H1 (cell line): ENCODE results near the gene AGPS. TPM values are rescaled to one million over a fixed set of nuclear protein-coding genes. Genes with fewer than 3 reads are reported as not detected.

ENCODE experiments used
- CTCF ChIA-PET: fragments of 300-600 bp; sonication (Branson Sonifier 250); formaldehyde crosslinking; loops from one replicate; lab custom pipeline; 2021; ENCODE audit not compliant: partially characterized antibody; lab: Charles Lee
- POLR2A ChIA-PET: fragments of 300-600 bp; sonication (Branson Sonifier 250); formaldehyde crosslinking; loops from one replicate; lab custom pipeline; 2021; ENCODE audit warnings: inconsistent platforms; ENCODE audit not compliant: partially characterized antibody; lab: Charles Lee
- DNase-seq, 2 experiments: peaks; one replicate each; pipeline versions ENCODE4 v3.0.0 to v3.0.0-alpha.2; 2010 to 2022; ENCODE audit warnings: low spot score in 2 of 2, low read depth in 1 of 2, mixed read lengths in 1 of 2
- FAIRE-seq: peaks from 2 replicates; lab custom pipeline; 2011; peaks lifted over from hg19 to GRCh38; lab: Jason Lieb, UNC
- H2AFZ ChIP-seq: 2 replicates; pipeline ENCODE4 v1.8.1; 2012; ENCODE audit warnings: low read length, inconsistent platforms
- H2AK5ac ChIP-seq: 2 replicates; pipeline ENCODE4 v1.6.1; 2013; ENCODE audit warnings: low read depth, low read length
- H2BK120ac ChIP-seq: replicated peaks from 2 replicates; pipeline ENCODE3; 2013; ENCODE audit warnings: low read depth, low read length, inconsistent platforms
- H2BK12ac ChIP-seq: 2 replicates; pipeline ENCODE4 v1.6.1; 2013; ENCODE audit warnings: low read depth, low read length
- H2BK15ac ChIP-seq: 2 replicates; pipeline ENCODE4 v1.6.1; 2013; ENCODE audit warnings: low read length
- H2BK20ac ChIP-seq: 2 replicates; pipeline ENCODE4 v1.6.1; 2013; ENCODE audit warnings: low read length
- H2BK5ac ChIP-seq: 2 replicates; pipeline ENCODE4 v1.6.1; 2013; ENCODE audit warnings: low read depth, low read length
- H3K14ac ChIP-seq: 2 replicates; pipeline ENCODE4 v1.6.1; 2013; ENCODE audit warnings: inconsistent platforms; ENCODE audit not compliant: insufficient read length
- H3K18ac ChIP-seq: 2 replicates; pipeline ENCODE4 v1.6.1; 2013; ENCODE audit warnings: low read length; ENCODE audit errors: extremely low read depth
- H3K23ac ChIP-seq: 2 replicates; pipeline ENCODE4 v1.6.1; 2013; ENCODE audit warnings: inconsistent platforms; ENCODE audit not compliant: insufficient read length
- H3K23me2 ChIP-seq: 2 replicates; pipeline ENCODE4 v1.6.1; 2013; ENCODE audit warnings: low read depth, low read length
- H3K27ac ChIP-seq: 2 replicates; pipeline ENCODE4 v1.6.1; 2011; ENCODE audit warnings: low read depth, low read length, inconsistent platforms
- H3K27me3 ChIP-seq, 4 experiments: replicated peaks in 1 of 4; 1 replicate in 1 of 4; 2 replicates in 3 of 4; pipeline versions ENCODE4 v1.6.1 to v1.8.1; 2011 to 2013; ENCODE audit warnings: low read length in 3 of 4, mild to moderate bottlenecking in 3 of 4, inconsistent platforms in 2 of 4, mixed read lengths in 2 of 4, moderate library complexity in 1 of 4; ENCODE audit not compliant: control insufficient read depth in 3 of 4, insufficient read depth in 3 of 4; ENCODE audit errors: extremely low read depth in 1 of 4
- H3K36me3 ChIP-seq, 4 experiments: 2 replicates each; pipeline versions ENCODE4 v1.6.1 to v1.8.1; 2011 to 2013; ENCODE audit warnings: mild to moderate bottlenecking in 4 of 4, low read length in 3 of 4, moderate library complexity in 2 of 4, control low read depth in 1 of 4, inconsistent platforms in 1 of 4; ENCODE audit not compliant: insufficient read depth in 4 of 4, control insufficient read depth in 2 of 4
- H3K4ac ChIP-seq: replicated peaks from 2 replicates; pipeline ENCODE3; 2013; ENCODE audit warnings: low read length, low read depth, mixed read lengths, inconsistent platforms; ENCODE audit not compliant: insufficient read length
- H3K4me1 ChIP-seq, 4 experiments: replicated peaks in 1 of 4; 1 replicate in 1 of 4; 2 replicates in 3 of 4; pipeline versions ENCODE4 v1.6.1 to v1.8.1; 2011 to 2013; ENCODE audit warnings: low read length in 3 of 4, inconsistent platforms in 2 of 4, mixed read lengths in 1 of 4; ENCODE audit not compliant: insufficient read depth in 4 of 4, control insufficient read depth in 3 of 4
- H3K4me2 ChIP-seq, 2 experiments: 2 replicates each; pipeline versions ENCODE4 v1.6.1 to v1.8.1; 2011 to 2013; ENCODE audit warnings: low read depth in 2 of 2, low read length in 2 of 2, control low read depth in 1 of 2, inconsistent platforms in 1 of 2, mild to moderate bottlenecking in 1 of 2; ENCODE audit not compliant: insufficient read depth in 1 of 2
- H3K4me3 ChIP-seq, 4 experiments: fragments of 200-600, 300-600 bp in 1 of 4; sonication (generic), shearing (Covaris generic), sonication (Bioruptor Twin) in 1 of 4; 2 replicates each; pipeline versions ENCODE4 v1.5.1 to v1.8.1; 2011 to 2016; ENCODE audit warnings: low read length in 4 of 4, low read depth in 3 of 4, control low read depth in 2 of 4, inconsistent platforms in 2 of 4, mild to moderate bottlenecking in 2 of 4, mixed read lengths in 1 of 4, moderate library complexity in 1 of 4; ENCODE audit not compliant: insufficient read depth in 2 of 4; ENCODE audit errors: extremely low read depth in 1 of 4
- H3K56ac ChIP-seq: replicated peaks from 2 replicates; pipeline ENCODE3; 2013; ENCODE audit warnings: low read depth, mild to moderate bottlenecking, mixed read lengths, low read length, inconsistent platforms; ENCODE audit not compliant: insufficient read length
- H3K79me1 ChIP-seq: 2 replicates; pipeline ENCODE4 v1.6.1; 2013; ENCODE audit warnings: low read depth, low read length, control low read depth
- H3K79me2 ChIP-seq, 2 experiments: 2 replicates each; pipeline versions ENCODE4 v1.6.1 to v1.8.1; 2012 to 2013; ENCODE audit warnings: low read length in 2 of 2, mild to moderate bottlenecking in 2 of 2, inconsistent platforms in 1 of 2; ENCODE audit not compliant: insufficient read depth in 2 of 2, control insufficient read depth in 1 of 2
- H3K9ac ChIP-seq, 4 experiments: replicated peaks in 1 of 4; 1 replicate in 1 of 4; 2 replicates in 3 of 4; pipeline versions ENCODE4 v1.6.1 to v1.8.1; 2011 to 2013; ENCODE audit warnings: low read depth in 3 of 4, low read length in 3 of 4, control low read depth in 2 of 4, mild to moderate bottlenecking in 2 of 4, moderate library complexity in 2 of 4, inconsistent platforms in 1 of 4; ENCODE audit errors: extremely low read depth in 1 of 4
- H3K9me3 ChIP-seq, 2 experiments: 2 replicates each; pipeline versions ENCODE4 v1.6.1 to v1.8.1; 2012 to 2013; ENCODE audit warnings: mild to moderate bottlenecking in 2 of 2, moderate library complexity in 2 of 2, control low read depth in 1 of 2, inconsistent platforms in 1 of 2, low read depth in 1 of 2, low read length in 1 of 2, mixed read lengths in 1 of 2; ENCODE audit not compliant: insufficient read depth in 2 of 2
- H4K20me1 ChIP-seq, 2 experiments: replicated peaks in 1 of 2; 2 replicates each; pipeline versions ENCODE3 to v1.8.1; 2011 to 2013; ENCODE audit warnings: inconsistent platforms in 2 of 2, low read length in 2 of 2, mild to moderate bottlenecking in 1 of 2; ENCODE audit not compliant: insufficient read depth in 2 of 2, control insufficient read depth in 1 of 2
- H4K5ac ChIP-seq: 2 replicates; pipeline ENCODE4 v1.6.1; 2013; ENCODE audit warnings: low read length, low read depth, mixed read lengths, inconsistent platforms; ENCODE audit not compliant: insufficient read length
- H4K8ac ChIP-seq: 2 replicates; pipeline ENCODE4 v1.8.0; 2013; ENCODE audit warnings: mild to moderate bottlenecking, moderate library complexity, low read length, inconsistent platforms; ENCODE audit not compliant: insufficient read depth; ENCODE audit errors: extremely low read depth
- H4K91ac ChIP-seq: replicated peaks from 2 replicates; pipeline ENCODE3; 2013; ENCODE audit warnings: low read length, mixed read lengths, inconsistent platforms; ENCODE audit not compliant: insufficient read length
- ASH2L ChIP-seq: fragments of 200-600, 300-600 bp; sonication (generic); IDR thresholded peaks from one replicate; pipeline ENCODE4 v1.7.1; 2017; ENCODE audit warnings: low read length
- ATF3 ChIP-seq: IDR thresholded peaks from 2 replicates; pipeline ENCODE4 v1.6.1; 2011; ENCODE audit warnings: low read depth, mild to moderate bottlenecking, low read length; ENCODE audit not compliant: insufficient read depth
- CBX5 ChIP-seq: fragments of 300-800, 300-1000 bp; sonication (generic); IDR thresholded peaks from 2 replicates; pipeline ENCODE4 v1.7.1; 2016; ENCODE audit warnings: antibody characterized with exemption, low read length, low read depth
- FOSL1 ChIP-seq: IDR thresholded peaks from 2 replicates; pipeline ENCODE4 v1.6.1; 2011; ENCODE audit warnings: mild to moderate bottlenecking, low read depth, low read length, moderate library complexity; ENCODE audit not compliant: insufficient read depth
- GTF2F1 ChIP-seq: IDR thresholded peaks from 2 replicates; pipeline ENCODE4 v1.6.1; 2012; ENCODE audit warnings: low read depth, low read length, improper control_type of control experiment, borderline replicate concordance
- POU5F1 ChIP-seq: IDR thresholded peaks from 2 replicates; pipeline ENCODE4 v1.6.1; 2011; ENCODE audit warnings: low read depth, mild to moderate bottlenecking, low read length, moderate library complexity
- RAD21 ChIP-seq, 2 experiments: IDR thresholded peaks in 1 of 2; conservative IDR thresholded peaks in 1 of 2; 2 replicates each; pipeline ENCODE4 v1.6.1; 2011; ENCODE audit warnings: low read depth in 2 of 2, low read length in 2 of 2, improper control_type of control experiment in 1 of 2, inconsistent platforms in 1 of 2, mild to moderate bottlenecking in 1 of 2, moderate library complexity in 1 of 2
- RBBP5 ChIP-seq: IDR thresholded peaks from 2 replicates; pipeline ENCODE4 v1.7.1; 2012; ENCODE audit warnings: low read depth, mild to moderate bottlenecking, inconsistent platforms, low read length, moderate library complexity, borderline replicate concordance
- RFX5 ChIP-seq: IDR thresholded peaks from 2 replicates; pipeline ENCODE4 v1.6.1; 2011; ENCODE audit warnings: low read depth, low read length, improper control_type of control experiment, borderline replicate concordance
- SRF ChIP-seq: IDR thresholded peaks from 2 replicates; pipeline ENCODE4 v1.6.1; 2011; ENCODE audit warnings: mild to moderate bottlenecking, low read depth, low read length, moderate library complexity
- ZNF274 ChIP-seq: IDR thresholded peaks from 2 replicates; pipeline ENCODE4 v1.7.0; 2012; ENCODE audit warnings: low read length, borderline replicate concordance; ENCODE audit errors: extremely low read depth
- WGBS, 2 experiments: shearing (Covaris generic) in 1 of 2; methylation state at CpG; one replicate each; pipeline versions ENCODE4 v1.1.6 to v1.1.7; 2013 to 2015; ENCODE audit warnings: low lambda C conversion rate in 2 of 2, mixed read lengths in 2 of 2, inconsistent platforms in 1 of 2, low coverage in 1 of 2, missing lambda C conversion rate in 1 of 2; ENCODE audit not compliant: insufficient replicate concordance in 2 of 2, insufficient coverage in 1 of 2, insufficient read length in 1 of 2; ENCODE audit errors: extremely low coverage in 1 of 2, missing lambda C conversion rate in 1 of 2; 5-methylcytosine and 5-hydroxymethylcytosine counted together
- polyA plus RNA-seq, 7 experiments: library from polyadenylated mRNA; depleted of rRNA in 3 of 7; stranded (reverse) in 5 of 7; unstranded in 2 of 7; fragments of >200 nt in 5 of 7; fragments of 200-250 nt in 2 of 7; gene quantifications; 1 replicate in 5 of 7; 2 replicates in 1 of 7; 4 replicates in 1 of 7; pipeline versions ENCODE4 v1.2.1 to v1.2.3, GENCODE V29; 2011 to 2013; ENCODE audit warnings: missing spikeins in 2 of 7, mixed read lengths in 2 of 7
- total RNA-seq: library from RNA; stranded (reverse); fragmentation: NEBNext Ultra II Directional; extraction: Animal tissue kit (Norgen Biotek cat#: 25700); gene quantifications from 2 replicates; pipeline ENCODE4 v1.2.1, GENCODE V29; 2021
- TF ChIP-seq, protein P1 (sequence below): IDR thresholded peaks from 2 replicates; pipeline ENCODE4 v1.6.1; 2012; ENCODE audit warnings: inconsistent platforms

AGPS gene
- total and polyA plus RNA-seq, 2 of the 8 experiments (the other 6 are each of a cell fraction or from before 2014, with no cell fraction given) = 7.3 to 57.8 TPM

DNA sequence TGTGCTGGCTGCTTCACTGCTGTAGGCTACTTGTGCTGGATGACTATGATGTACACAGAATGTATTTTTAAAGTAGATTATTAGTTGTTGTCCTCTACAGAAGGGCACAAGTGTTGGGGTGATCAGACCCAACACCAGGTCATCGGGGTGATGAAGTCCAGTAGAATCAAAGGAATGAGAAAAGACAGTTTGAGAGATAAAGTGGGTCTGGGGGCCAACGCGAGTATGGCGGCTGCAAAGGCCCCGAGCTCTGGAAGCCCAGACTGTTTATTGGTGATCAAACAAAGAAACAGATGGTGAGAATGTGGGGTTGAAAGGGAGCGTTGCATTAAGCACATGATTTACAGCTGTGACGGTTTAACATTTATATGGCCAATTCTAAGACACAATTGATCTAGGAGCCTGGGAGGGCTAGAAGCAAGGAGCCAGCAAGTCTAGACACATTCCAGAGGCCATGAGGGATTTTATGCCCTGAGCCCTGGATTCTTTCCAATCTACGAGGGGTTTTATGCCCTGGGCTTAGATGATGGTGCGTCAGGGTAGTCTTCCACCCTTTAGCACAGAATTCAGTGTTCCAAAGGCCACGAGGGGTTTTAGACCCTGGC is 153.5 kb downstream of the AGPS start:
- H2BK20ac ChIP-seq = no peak overlapping the region
- peaks cover 16 to 17% of the 10 kb centered on the region in 2 experiments for H3K9me3 ChIP-seq
- H4K91ac ChIP-seq = no peak overlapping the region
- no peak overlapping the region for H3K9ac ChIP-seq
- H2AFZ ChIP-seq = no peak overlapping the region
- H2AK5ac ChIP-seq = no peak overlapping the region; the same call in 1 of the 2 replicates
- H3K4me3 ChIP-seq = no peak overlapping the region
- no peak overlapping the region for H2BK15ac ChIP-seq
- DNase-seq (no peak), FAIRE-seq (no peak)
- no peak overlapping the region for H2BK120ac ChIP-seq
- no peak overlapping the region for H3K4me2 ChIP-seq
- no peak overlapping the region for H4K5ac ChIP-seq
- H3K36me3 ChIP-seq = no peaks in the 10 kb centered on the region; a peak in 1 of 8 replicates
- H4K8ac ChIP-seq = no peak overlapping the region
- WGBS, 2 experiments = 93% methylated on average over 9 of the region's 10 CpGs; no CpG with 5 or more reads in 1 of the 2 experiments
- no peak overlapping the region for H2BK12ac ChIP-seq
- H3K18ac ChIP-seq = no peak overlapping the region
- no peak overlapping the region for H3K23ac ChIP-seq
- H3K4ac ChIP-seq = no peak overlapping the region
- H4K20me1 ChIP-seq = no peaks in the 10 kb centered on the region
- POLR2A ChIA-PET = no interaction called here
- no peaks in the 10 kb centered on the region for H3K79me1 ChIP-seq
- H3K27ac ChIP-seq = no peak overlapping the region
- no peaks in the 10 kb centered on the region for H3K79me2 ChIP-seq
- no peaks in the 10 kb centered on the region for H3K23me2 ChIP-seq
- no peak overlapping the region for H3K14ac ChIP-seq
- H3K4me1 ChIP-seq = no peaks in the 10 kb centered on the region
- no peak overlapping the region for H3K56ac ChIP-seq
- H2BK5ac ChIP-seq = no peak overlapping the region
- no peaks in the 10 kb centered on the region for H3K27me3 ChIP-seq
- CTCF ChIA-PET = no interaction called here
- TF ChIP-seq RFX5 (no peak), SRF (no peak), ATF3 (no peak), POU5F1 (no peak), RBBP5 (no peak), CBX5 (no peak), ZNF274 (no peak), FOSL1 (no peak), RAD21 (IDR thresholded peaks at IDR 0.05 in 1 of 2, conservative IDR thresholded peaks at IDR 0.05 in 1 of 2; ENCODE audit: low read depth in 2 of 2, low read length in 2 of 2) (no peak), ASH2L (no peak), GTF2F1 (no peak)
- TF ChIP-seq, protein P1, sequence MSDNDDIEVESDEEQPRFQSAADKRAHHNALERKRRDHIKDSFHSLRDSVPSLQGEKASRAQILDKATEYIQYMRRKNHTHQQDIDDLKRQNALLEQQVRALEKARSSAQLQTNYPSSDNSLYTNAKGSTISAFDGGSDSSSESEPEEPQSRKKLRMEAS = no peak
